ENCODE results near the gene ESPN.

Gene ESPN

DNA sequence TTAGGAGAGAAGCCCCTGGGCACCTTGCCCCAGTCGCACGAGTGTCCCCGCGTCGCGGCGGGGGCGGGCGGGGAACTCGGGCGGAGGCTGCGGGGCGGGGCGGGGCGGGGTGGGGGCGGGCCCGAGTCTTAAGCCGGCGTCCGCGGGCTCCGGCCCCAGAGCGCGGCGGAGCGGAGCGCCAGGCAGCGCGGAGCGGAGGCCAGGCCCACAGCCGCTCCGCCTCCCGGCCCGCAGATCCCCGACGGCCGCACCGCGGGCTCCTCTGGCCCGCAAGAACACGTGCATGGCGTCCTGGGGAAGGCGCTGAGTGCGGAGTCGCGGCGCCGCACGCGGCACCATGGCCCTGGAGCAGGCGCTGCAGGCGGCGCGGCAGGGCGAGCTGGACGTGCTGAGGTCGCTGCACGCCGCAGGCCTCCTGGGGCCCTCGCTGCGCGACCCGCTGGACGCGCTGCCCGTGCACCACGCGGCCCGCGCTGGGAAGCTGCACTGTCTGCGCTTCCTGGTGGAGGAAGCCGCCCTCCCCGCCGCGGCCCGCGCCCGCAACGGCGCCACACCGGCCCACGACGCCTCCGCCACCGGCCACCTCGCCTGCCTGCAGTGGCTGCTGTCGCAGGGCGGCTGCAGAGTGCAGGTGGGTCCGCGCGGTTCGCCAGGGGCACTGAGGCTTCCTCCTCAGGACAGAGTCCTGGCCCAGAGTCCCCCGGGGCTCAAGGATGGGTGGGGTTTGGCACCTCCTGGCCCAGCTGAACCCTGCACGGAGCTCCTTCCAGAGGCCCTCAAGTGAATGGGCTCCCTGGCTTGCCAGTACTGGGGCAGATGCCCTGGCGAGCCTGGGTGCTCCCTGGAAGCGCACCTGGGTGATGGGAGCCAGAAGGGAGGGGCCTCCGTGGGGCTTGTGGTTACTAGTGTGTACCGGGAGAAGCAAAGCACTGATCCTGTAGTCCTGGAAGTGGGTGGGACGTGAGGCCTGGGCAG is at the start of gene ESPN:
Gene ESPN, plus strand, starts transcription at position 158 of the 975 bp plus-strand sequence. Its CDS starts 180 bp downstream, at position 338.
- H3K4me1 ChIP-seq (ENCODE audit: control insufficient read depth in 5 of 5, insufficient read depth in 5 of 5, low read length in 5 of 5), result peaks cover 0 to 35% (median 23%) of the 10 kb centered on the region in 5 donors
- H3K36me3 ChIP-seq (ENCODE audit: control insufficient read depth in 5 of 5, insufficient read depth in 5 of 5, low read length in 5 of 5), result no peaks in the 10 kb centered on the region
- peaks cover 48 to 86% (median 74%) of the 10 kb centered on the region in 5 donors for H3K27me3 ChIP-seq (ENCODE audit: control insufficient read depth in 5 of 5, insufficient read depth in 4 of 5, low read length in 5 of 5)
- H3K4me3 ChIP-seq (ENCODE audit: low read depth in 1 of 5, low read length in 5 of 5), result peak within 1 kb of the TSS in 3 of 5 donors; percentile 34 to 56 (median 43)
- no peaks in the 10 kb centered on the region for H3K9me3 ChIP-seq (ENCODE audit: control insufficient read depth in 5 of 5, low read length in 5 of 5)
- H3K9ac ChIP-seq (ENCODE audit: low read length in 5 of 5), result no peak within 1 kb of the TSS
- H3K27ac ChIP-seq (ENCODE audit: low read depth, low read length), result no peak within 1 kb of the TSS

GRCh38 chr1:6378096-6378746 is 46.4 kb upstream of the ESPN start:
- no peak overlapping the region for H3K9ac ChIP-seq (ENCODE audit: low read length in 5 of 5)
- no peaks in the 10 kb centered on the region for H3K4me1 ChIP-seq (ENCODE audit: control insufficient read depth in 5 of 5, insufficient read depth in 5 of 5, low read length in 5 of 5)
- no peaks in the 10 kb centered on the region for H3K9me3 ChIP-seq (ENCODE audit: control insufficient read depth in 5 of 5, low read length in 5 of 5)
- H3K4me3 ChIP-seq (ENCODE audit: low read depth in 1 of 5, low read length in 5 of 5), result no peak overlapping the region
- H3K27me3 ChIP-seq (ENCODE audit: control insufficient read depth in 5 of 5, insufficient read depth in 4 of 5, low read length in 5 of 5), result no peaks in the 10 kb centered on the region
- no peaks in the 10 kb centered on the region for H3K36me3 ChIP-seq (ENCODE audit: control insufficient read depth in 5 of 5, insufficient read depth in 5 of 5, low read length in 5 of 5)
- H3K27ac ChIP-seq (ENCODE audit: low read depth, low read length), result no peak overlapping the region

DNA sequence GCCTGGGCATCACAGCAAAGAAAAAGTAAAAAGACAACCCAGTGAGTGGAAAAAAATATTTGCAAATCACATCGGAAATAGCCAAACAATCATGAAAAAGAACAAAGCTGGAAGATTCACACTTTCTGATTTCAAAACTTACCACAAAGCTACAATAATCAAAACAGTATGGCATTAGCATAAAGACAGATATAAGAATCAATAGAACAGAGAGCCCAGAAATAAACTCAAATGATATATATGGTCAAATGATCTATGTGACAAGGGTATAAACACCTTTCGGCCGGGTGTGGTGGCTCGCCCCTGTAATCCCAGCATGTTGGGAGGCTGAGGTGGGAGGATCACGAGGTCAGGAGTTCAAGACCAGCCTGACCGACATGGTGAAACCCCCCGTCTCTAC is 44.5 kb upstream of the ESPN start:
- no peak overlapping the region for H3K9ac ChIP-seq (ENCODE audit: low read length in 5 of 5)
- H3K4me1 ChIP-seq (ENCODE audit: control insufficient read depth in 5 of 5, insufficient read depth in 5 of 5, low read length in 5 of 5), result peaks cover 0 to 4% (median 3%) of the 10 kb centered on the region in 5 donors
- H3K4me3 ChIP-seq (ENCODE audit: low read depth in 1 of 5, low read length in 5 of 5), result no peak overlapping the region
- no peak overlapping the region for H3K27ac ChIP-seq (ENCODE audit: low read depth, low read length)
- no peaks in the 10 kb centered on the region for H3K9me3 ChIP-seq (ENCODE audit: control insufficient read depth in 5 of 5, low read length in 5 of 5)
- H3K27me3 ChIP-seq (ENCODE audit: control insufficient read depth in 5 of 5, insufficient read depth in 4 of 5, low read length in 5 of 5), result no peaks in the 10 kb centered on the region
- no peaks in the 10 kb centered on the region for H3K36me3 ChIP-seq (ENCODE audit: control insufficient read depth in 5 of 5, insufficient read depth in 5 of 5, low read length in 5 of 5)

DNA sequence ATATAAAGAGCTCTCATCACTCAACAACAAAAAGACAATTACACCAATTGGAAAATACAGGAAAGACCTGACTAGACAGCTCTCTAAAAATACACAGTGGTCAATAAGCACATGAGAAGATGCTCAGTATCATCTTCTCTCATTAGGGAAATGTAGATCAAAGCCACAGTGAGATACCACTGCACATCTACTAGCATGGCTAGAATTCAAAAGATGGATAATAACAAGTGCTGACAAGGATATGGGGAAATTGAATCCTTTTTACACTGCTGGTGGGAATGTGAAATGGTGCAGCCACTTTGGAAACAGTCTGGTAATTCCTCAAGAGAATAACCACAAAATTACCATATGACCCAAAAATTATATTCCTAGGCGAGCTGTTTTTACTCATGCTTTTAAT is 40.4 kb upstream of the ESPN start:
- Histone ChIP-seq H3K9me3 (ENCODE audit: control insufficient read depth in 5 of 5, low read length in 5 of 5) (no peaks in the 10 kb centered on the region), H3K4me3 (ENCODE audit: low read depth in 1 of 5, low read length in 5 of 5) (no peak overlapping the region), H3K36me3 (ENCODE audit: control insufficient read depth in 5 of 5, insufficient read depth in 5 of 5, low read length in 5 of 5) (no peaks in the 10 kb centered on the region), H3K27ac (ENCODE audit: low read depth, low read length) (no peak overlapping the region), H3K4me1 (ENCODE audit: control insufficient read depth in 5 of 5, insufficient read depth in 5 of 5, low read length in 5 of 5) (peaks cover 0 to 5% (median 4%) of the 10 kb centered on the region in 5 donors), H3K27me3 (ENCODE audit: control insufficient read depth in 5 of 5, insufficient read depth in 4 of 5, low read length in 5 of 5) (no peaks in the 10 kb centered on the region), H3K9ac (ENCODE audit: low read length in 5 of 5) (no peak overlapping the region)

DNA sequence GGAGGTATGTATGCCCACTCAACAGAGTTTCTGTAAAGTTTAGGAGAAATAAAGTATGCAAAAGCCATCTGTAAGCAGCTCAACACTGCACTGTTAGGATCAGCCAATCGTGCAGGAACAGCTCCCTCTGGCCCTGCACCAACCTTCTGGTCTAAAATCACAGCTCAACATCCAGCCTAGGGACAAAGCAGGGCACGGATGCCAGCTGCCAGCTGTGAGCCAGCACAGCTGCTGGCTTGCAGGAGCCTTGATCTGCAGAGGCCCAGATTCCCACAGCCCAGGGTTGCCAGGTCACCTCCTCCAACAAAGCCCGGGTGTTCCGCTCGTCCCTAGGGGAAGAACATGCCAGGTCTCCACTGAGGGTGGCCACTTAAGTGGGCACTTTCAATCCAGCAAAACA is 39.6 kb upstream of the ESPN start:
- H3K27me3 ChIP-seq (ENCODE audit: control insufficient read depth in 5 of 5, insufficient read depth in 4 of 5, low read length in 5 of 5), result no peaks in the 10 kb centered on the region
- H3K36me3 ChIP-seq (ENCODE audit: control insufficient read depth in 5 of 5, insufficient read depth in 5 of 5, low read length in 5 of 5), result no peaks in the 10 kb centered on the region
- no peak overlapping the region for H3K9ac ChIP-seq (ENCODE audit: low read length in 5 of 5)
- H3K4me3 ChIP-seq (ENCODE audit: low read depth in 1 of 5, low read length in 5 of 5), result no peak overlapping the region
- H3K4me1 ChIP-seq (ENCODE audit: control insufficient read depth in 5 of 5, insufficient read depth in 5 of 5, low read length in 5 of 5), result peaks cover 0 to 5% (median 4%) of the 10 kb centered on the region in 5 donors
- no peaks in the 10 kb centered on the region for H3K9me3 ChIP-seq (ENCODE audit: control insufficient read depth in 5 of 5, low read length in 5 of 5)
- H3K27ac ChIP-seq (ENCODE audit: low read depth, low read length), result no peak overlapping the region

GRCh38 chr1:6385488-6386191 is 38.9 kb upstream of the ESPN start:
- H3K4me3 ChIP-seq (ENCODE audit: low read depth in 1 of 5, low read length in 5 of 5), result no peak overlapping the region
- H3K9me3 ChIP-seq (ENCODE audit: control insufficient read depth in 5 of 5, low read length in 5 of 5), result no peaks in the 10 kb centered on the region
- no peaks in the 10 kb centered on the region for H3K27me3 ChIP-seq (ENCODE audit: control insufficient read depth in 5 of 5, insufficient read depth in 4 of 5, low read length in 5 of 5)
- H3K4me1 ChIP-seq (ENCODE audit: control insufficient read depth in 5 of 5, insufficient read depth in 5 of 5, low read length in 5 of 5), result peaks cover 0 to 5% (median 4%) of the 10 kb centered on the region in 5 donors
- no peak overlapping the region for H3K9ac ChIP-seq (ENCODE audit: low read length in 5 of 5)
- no peaks in the 10 kb centered on the region for H3K36me3 ChIP-seq (ENCODE audit: control insufficient read depth in 5 of 5, insufficient read depth in 5 of 5, low read length in 5 of 5)
- H3K27ac ChIP-seq (ENCODE audit: low read depth, low read length), result no peak overlapping the region

- H3K9ac ChIP-seq (ENCODE audit: low read length in 5 of 5), result no peak overlapping the region
Measured at GRCh38 chr1:6386371-6386949, 38.1 kb upstream of the ESPN start.

GRCh38 chr1:6389971-6390370 is 34.6 kb upstream of the ESPN start:
- H3K27ac ChIP-seq (ENCODE audit: low read depth, low read length), result no peak overlapping the region
- H3K9me3 ChIP-seq (ENCODE audit: control insufficient read depth in 5 of 5, low read length in 5 of 5), result no peaks in the 10 kb centered on the region
- no peak overlapping the region for H3K9ac ChIP-seq (ENCODE audit: low read length in 5 of 5)
- H3K36me3 ChIP-seq (ENCODE audit: control insufficient read depth in 5 of 5, insufficient read depth in 5 of 5, low read length in 5 of 5), result no peaks in the 10 kb centered on the region
- no peak overlapping the region for H3K4me3 ChIP-seq (ENCODE audit: low read depth in 1 of 5, low read length in 5 of 5)
- H3K27me3 ChIP-seq (ENCODE audit: control insufficient read depth in 5 of 5, insufficient read depth in 4 of 5, low read length in 5 of 5), result no peaks in the 10 kb centered on the region
- peaks cover 2 to 18% (median 16%) of the 10 kb centered on the region in 5 donors for H3K4me1 ChIP-seq (ENCODE audit: control insufficient read depth in 5 of 5, insufficient read depth in 5 of 5, low read length in 5 of 5)

More at GRCh38 chr1:6386371-6386949, 38.1 kb upstream of the ESPN start:
- H3K9me3 ChIP-seq (ENCODE audit: control insufficient read depth in 5 of 5, low read length in 5 of 5), result no peaks in the 10 kb centered on the region
- no peak overlapping the region for H3K27ac ChIP-seq (ENCODE audit: low read depth, low read length)
- H3K36me3 ChIP-seq (ENCODE audit: control insufficient read depth in 5 of 5, insufficient read depth in 5 of 5, low read length in 5 of 5), result no peaks in the 10 kb centered on the region
- no peak overlapping the region for H3K4me3 ChIP-seq (ENCODE audit: low read depth in 1 of 5, low read length in 5 of 5)
- no peaks in the 10 kb centered on the region for H3K27me3 ChIP-seq (ENCODE audit: control insufficient read depth in 5 of 5, insufficient read depth in 4 of 5, low read length in 5 of 5)
- H3K4me1 ChIP-seq (ENCODE audit: control insufficient read depth in 5 of 5, insufficient read depth in 5 of 5, low read length in 5 of 5), result peaks cover 0 to 5% (median 4%) of the 10 kb centered on the region in 5 donors

GRCh38 chr1:6391951-6392808 is 32.4 kb upstream of the ESPN start:
- Histone ChIP-seq H3K4me1 (ENCODE audit: control insufficient read depth in 5 of 5, insufficient read depth in 5 of 5, low read length in 5 of 5) (peaks cover 2 to 17% (median 15%) of the 10 kb centered on the region in 5 donors), H3K27ac (ENCODE audit: low read depth, low read length) (no peak overlapping the region), H3K27me3 (ENCODE audit: control insufficient read depth in 5 of 5, insufficient read depth in 4 of 5, low read length in 5 of 5) (no peaks in the 10 kb centered on the region), H3K9me3 (ENCODE audit: control insufficient read depth in 5 of 5, low read length in 5 of 5) (no peaks in the 10 kb centered on the region), H3K9ac (ENCODE audit: low read length in 5 of 5) (peak overlapping the region in 3 of 5 donors; percentile 39 to 62 (median 53)), H3K4me3 (ENCODE audit: low read depth in 1 of 5, low read length in 5 of 5) (peak overlapping the region in 4 of 5 donors; percentile 36 to 76 (median 46)), H3K36me3 (ENCODE audit: control insufficient read depth in 5 of 5, insufficient read depth in 5 of 5, low read length in 5 of 5) (no peaks in the 10 kb centered on the region)

Data from subcutaneous abdominal adipose tissue (tissue), 5 donors.